HT1080 (cell line): ENCODE data around the gene SESN3. TPM values are rescaled to one million over a fixed set of nuclear protein-coding genes. Genes with fewer than 3 reads are reported as not detected.
"Not testable (repeated sequence)": the region's sequence is repeated elsewhere in the genome, so short reads cannot be mapped to it uniquely, and the experiment has no call there.

Experiments used
- DNase-seq: peaks from one replicate; pipeline ENCODE4 v3.0.0-alpha.2; 2015; ENCODE audit warnings: low read depth
- total RNA-seq: library from RNA; depleted of rRNA; stranded (reverse); fragments of >200 nt; shearing (Covaris generic); gene quantifications from 2 replicates; pipeline ENCODE4 v1.2.3, GENCODE V29; 2014

SESN3 gene
- total RNA-seq, 1 experiment from 2014 or later, result 1.5 TPM

DNA sequence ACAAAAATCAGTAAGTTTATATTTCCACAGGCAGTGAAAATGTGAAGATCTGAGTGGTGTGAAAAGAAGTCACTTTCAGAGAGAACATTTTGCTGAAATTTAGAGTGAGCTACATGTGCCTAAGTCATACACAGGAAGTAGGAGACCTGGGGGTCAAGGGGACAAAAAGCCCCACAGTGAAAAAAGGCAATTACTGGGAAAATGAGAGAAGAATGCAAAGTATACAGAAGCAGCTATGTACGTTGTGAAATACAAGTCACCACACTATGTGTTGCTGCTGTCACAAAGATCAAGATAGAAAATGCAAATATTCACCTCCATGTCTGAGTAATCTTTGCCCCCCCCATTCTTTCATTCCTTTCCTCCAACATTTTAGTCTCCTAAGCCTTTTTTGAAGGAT, 21.6 kb upstream of the SESN3 start:
- DNase-seq, result no peak

DNA sequence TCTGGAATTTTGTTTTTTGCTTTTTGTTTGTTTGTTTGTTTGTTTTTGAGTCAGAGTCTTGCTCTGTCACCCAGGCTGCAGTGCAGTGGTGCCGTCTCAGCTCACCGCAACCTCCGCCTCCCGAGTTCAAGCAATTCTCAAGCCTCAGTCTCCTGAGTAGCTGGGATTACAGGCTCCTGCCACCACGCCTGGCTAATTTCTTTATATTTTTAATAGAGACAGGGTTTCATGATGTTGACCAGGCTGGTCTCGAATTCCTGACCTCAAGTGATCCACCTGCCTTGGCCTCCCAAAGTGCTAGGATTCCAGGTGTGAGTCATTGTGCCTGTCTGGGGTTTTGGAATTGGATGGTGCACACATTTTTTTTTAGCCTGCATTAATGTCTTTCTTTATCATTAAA, 20.9 kb upstream of the SESN3 start:
- DNase-seq, result not testable (repeated sequence)

DNA sequence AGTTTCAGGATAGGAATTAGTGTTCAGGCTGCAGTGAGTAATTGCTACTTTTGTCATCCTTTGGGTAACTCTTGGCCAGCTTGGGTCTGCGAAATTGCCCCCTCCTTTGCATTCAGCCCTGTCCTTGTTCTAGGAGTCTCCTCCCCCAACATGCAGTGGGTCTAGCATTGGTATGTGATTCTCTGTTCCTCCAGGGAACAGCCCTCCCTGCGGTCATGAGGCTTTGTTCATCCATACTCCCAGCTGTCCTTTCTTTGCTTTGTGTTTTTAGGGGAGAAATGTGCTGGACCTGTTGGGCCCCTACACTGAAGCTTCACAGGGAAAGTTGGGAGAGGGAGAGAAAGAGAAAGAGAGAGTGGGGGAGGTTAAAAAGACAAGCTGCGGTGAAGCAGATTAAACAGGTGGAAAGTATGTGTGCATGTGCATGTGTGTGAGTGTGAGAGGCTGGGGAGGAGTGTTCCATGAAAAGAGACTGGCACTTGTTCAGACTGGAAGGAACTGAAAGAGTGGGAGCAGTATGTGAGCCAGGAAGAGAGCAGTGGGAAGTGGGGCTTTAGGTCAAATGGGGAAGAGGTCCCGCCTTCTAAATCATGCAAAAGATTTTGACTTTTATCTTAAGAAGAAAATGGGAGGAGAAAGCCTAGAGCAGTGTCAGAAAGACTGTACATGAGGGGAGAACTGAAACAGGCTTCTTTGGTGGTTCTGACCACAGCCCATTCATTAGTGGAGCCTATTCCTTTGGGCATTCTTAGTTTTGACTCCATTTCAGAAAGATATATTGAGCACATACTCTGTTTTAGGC, 17.9 kb upstream of the SESN3 start:
- no peak for DNase-seq

DNA sequence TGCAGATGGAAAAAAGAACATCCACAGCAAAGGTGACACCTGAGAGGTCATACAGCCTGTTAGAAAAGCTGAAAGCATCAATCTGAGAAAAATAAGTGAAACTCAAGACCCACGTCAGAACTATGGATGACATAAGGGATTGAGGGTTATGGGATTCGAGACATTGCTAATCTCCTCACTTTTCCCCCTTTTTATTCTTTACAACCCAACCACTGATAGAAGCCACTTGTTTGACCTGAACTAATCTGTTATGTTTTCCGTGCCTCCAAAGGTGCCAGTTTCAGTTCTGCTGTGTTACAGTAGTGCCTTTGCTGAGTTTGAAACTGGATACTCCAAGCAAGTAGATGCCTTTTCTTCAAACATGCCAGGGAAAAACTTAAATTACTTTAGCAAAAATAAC, 16.9 kb upstream of the SESN3 start:
- no peak for DNase-seq

DNA sequence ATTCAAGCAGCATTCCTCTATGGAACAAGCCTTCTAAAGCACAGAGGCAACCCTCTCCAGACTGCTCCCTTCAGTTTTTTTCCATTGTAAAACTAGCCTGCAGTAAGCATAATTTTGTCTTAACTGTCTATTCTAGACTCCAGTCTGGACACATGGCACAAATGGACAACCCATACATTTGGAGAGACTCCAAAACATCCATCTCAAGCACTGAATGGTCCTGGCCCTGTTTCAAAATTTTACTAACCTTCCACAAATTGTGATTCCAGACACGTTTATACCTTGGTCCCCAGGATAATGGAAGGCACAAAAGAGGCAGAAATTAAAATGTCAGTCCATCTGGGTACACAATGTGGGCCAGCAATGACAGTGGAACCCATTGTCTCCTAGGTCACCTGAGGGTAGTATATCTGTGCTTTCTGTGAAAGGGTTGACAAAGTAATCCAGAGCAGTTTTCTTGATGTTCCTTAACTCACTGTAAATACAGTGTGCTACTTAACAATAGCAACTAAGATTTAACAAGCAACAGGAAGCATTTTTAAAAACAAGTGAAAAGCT, 16.2 kb upstream of the SESN3 start:
- no peak for DNase-seq

DNA sequence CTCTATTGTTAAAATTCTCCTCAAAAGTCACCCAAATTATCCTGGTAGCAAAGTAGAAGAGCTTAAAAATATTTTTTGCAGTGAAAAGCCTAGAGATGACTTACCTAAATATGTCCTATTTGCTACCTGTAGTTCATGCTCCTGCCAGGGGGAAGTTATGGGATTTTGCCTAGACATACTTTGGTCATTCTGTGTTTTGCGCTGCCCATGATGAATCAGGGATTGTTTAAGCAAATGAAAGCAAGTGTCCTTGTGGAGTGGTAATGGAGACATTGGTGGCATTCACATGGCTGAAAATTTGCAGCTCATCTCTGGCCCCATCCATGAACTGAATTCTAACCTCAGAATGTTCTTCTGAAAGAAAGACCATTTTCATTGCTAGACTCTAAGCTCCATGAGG, 14.6 kb upstream of the SESN3 start:
- DNase-seq, result no peak

DNA sequence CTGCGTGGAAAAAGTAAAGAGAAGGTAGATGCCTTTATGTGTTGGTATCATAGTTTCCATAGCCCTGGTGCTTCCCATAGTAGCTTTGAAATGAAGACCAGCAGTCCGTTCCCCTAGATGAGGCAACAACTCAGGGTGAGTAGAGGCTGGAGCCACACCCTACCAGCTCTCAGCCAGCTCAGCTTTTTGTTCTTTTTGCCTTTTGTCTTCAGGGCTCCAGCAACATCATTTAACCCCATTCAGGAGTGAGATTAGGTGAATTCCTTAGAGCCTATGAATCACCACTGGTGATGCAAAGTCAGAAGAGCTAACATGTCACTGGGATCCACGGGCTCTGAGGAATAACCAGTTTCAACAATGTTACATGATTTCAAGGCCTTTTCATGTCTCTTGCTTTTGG, 14.0 kb upstream of the SESN3 start:
- peak; percentile 59 for DNase-seq

DNA sequence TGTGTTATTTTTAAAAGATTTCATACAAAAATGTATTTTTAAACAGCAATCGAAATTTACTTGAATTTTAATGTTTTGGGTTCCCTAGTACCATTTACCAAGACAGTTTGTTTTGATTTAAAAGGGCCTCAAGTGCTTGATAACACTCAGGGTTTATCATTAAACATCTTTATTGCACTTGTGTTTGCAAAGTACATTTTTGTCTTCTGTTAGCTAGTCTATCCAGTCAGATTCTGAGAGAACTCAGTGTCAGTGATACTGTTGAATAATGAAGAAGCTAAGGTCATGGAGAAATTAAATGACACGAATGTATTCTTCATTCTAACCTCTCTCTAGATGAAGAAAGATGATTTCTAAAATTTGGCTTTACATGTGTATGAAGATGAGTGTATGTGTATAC, 12.7 kb upstream of the SESN3 start:
- DNase-seq, result no peak

DNA sequence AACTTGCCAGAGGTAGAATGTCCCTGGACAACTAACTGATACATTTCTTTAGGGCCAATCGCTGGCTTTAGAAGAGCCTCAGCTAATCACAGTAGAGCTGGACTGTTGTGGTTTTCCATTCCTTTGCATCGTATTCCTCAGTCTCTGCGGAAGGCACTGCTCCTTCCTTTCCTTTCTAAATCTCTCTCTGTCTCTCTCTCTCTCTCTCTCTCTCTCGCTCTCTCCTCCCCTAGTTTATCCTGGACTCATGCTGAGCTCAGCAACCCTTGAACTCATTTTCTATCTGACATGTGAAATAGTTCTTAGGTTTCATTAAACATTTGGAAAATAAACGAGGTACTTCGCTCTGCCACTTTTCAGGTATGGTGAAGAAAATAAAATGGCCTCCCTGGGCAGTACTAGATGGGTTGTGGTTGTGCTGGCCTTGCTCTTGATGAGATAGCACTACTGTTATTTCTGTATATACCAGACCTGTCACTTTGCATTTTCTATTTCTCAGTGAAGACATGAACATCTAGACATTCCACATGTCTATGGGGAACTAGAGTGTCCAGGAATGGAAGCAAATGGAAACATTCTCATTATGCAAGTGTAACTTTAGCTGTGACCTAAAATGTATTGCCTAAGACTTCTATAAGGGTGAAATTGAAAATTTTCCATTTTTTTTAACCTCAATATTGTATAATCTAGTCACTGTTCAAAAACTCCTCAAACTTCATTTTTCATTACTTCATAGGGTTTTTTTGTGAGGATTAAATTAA, 12.0 kb upstream of the SESN3 start:
- no peak for DNase-seq

DNA sequence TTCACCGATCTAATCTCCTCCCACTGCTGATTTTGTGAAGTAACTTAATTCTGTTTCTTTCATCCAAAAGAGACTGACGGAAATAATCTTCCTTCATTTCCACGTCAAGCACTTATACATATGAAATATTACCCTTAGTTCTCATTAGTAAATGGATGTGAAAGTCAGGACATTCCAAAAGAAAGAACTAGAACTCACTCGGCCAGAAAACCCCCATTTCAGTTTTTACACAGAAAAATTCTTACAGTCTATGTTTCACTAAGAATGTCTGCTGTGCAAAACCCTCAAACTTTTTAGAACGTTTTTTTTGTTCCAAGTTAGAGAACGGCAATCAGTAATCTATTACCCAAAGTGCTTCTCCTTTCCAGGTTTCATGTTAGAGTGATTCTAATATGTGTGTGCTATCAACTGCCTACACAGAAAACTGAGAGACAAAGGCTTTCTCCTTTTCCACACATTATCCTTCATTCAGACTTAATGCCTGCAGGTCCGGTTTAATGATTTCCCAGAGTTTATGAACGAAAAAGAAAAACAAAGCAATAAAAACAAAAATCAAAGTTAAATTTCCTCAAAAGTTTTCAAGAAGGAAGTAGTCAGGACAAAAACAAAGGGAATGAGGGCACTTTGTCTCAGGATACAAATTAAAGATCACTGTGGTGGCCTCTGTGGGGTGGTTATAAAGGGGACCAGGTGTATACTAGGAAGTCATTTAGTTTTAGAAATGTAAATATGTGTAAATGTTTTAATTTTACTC, 11.3 kb upstream of the SESN3 start:
- DNase-seq, result no peak

DNA sequence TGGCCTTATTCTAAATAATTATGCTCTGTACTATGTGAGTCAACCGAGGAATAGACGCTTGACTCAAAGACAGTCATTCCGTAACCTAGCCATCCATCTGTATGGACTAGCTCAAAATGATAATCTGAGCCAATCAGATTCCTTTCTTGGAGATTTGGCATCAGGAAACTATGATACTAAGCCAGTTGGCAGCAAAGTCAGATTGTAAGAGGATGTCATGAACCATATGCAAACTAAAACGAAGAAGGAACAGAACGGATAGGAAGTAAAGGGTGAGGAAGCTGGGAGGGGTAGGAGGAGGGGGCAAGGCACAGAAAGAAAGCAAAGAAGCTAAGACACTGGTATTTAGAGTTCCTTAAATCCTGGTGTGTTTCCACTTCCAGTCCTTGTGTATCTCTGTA, 10.7 kb upstream of the SESN3 start:
- no peak for DNase-seq

DNA sequence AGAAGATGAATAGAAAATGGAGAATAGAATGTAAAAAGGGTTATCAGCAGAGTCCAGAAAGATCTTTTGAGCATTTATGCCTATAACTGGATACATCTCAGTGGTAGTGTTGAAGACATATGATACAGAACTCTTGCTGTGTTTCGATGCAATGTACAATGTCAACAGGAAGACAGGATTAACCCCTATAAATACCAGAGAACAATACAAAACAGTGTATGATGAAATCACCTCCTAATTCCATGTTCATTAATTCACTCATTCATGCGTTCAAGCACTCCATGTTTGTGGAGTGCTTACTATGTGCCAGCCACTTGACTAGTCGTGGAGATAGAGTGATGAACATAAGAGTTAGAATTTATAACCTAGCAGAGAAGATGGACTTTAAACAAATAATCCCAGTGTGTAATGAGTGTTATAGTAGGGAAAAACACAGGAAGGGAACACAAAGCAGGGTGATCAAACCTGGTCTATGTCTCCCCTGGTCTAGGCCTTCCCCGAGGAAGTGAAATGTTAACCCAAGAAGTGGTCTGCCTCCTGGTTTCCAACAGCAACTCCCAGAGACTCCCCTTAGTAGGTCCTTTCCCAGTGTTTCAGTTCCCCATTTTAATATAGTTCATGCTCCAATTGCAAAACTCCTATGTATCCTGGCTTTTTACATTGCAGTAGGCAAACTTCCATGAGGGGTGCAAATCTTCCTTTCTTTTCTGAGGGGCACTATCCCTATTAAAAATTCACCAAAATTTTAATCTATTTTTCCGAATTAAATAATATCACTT, 9.1 kb upstream of the SESN3 start:
- DNase-seq, result no peak

DNA sequence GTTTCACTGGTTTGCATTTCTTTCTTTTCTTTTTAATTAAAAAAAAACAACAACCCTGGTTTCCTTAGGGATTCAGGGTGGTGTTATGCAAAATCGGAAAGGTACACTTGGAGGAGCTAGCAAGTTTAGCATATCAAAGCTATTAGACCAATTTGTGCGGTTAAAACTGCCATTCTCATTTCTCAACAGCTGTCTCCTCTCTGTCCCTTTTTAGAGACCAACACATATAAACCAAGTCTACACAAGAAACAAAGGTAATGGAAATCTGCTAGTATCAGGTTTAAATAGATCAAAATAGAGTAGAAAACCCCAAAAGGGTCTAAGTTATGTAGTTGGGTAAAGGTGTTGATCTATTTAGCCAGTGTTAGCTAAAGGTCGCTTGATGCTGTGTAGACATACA, 1.7 kb upstream of the SESN3 start:
- no peak for DNase-seq

DNA sequence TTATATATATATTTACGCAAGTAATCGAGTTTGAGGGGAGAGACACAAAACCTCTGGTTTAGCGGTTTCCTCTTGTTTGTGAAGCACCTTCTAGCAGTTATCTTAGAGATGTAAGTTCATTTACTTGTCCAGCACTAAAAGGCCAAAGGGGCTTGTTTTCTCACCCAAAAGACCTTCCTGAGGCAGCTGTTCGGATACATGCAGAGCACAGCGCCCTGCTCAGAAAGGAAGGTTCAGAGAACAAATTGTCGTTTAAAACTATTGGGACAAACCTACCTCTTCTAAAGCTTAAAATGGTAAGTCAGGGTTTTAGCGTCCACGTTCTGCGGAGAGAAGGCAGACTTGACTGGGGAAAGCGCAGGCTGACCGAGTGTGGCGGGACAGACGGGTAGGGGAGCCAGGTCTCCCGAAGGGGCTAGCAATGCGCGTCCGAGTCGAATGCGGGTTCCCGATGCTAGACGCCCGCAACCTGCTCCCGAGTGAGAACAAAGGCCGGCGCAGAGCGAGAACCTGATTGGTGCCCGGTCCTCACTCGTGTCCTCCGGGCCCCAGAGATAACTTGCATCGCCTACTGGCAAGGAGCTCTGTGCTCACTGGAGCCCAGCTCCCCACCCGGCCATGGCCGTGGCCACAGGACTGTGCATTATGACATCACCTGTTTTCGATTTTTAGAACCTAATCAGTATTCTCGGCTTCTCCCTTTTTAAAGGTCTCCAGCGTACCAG, 1.0 kb upstream of the SESN3 start:
- DNase-seq, result no peak

DNA sequence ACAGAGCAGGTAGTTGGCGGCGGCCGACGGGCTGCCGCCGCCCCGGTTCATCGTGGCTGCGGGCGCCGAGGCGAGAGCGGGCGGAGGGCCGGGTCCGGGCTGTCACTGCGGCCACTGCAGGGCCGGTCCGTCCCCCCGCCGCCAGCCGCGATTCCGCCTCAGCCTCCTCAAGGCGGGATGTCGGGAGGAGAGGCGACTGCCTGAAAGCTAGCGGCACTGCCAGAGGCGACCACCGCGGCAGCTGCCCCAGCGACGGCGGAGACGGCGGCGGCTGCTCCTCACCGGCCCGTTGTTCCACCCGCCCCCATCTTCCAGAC, 234 bp downstream of the SESN3 start:
- DNase-seq, result no peak

DNA sequence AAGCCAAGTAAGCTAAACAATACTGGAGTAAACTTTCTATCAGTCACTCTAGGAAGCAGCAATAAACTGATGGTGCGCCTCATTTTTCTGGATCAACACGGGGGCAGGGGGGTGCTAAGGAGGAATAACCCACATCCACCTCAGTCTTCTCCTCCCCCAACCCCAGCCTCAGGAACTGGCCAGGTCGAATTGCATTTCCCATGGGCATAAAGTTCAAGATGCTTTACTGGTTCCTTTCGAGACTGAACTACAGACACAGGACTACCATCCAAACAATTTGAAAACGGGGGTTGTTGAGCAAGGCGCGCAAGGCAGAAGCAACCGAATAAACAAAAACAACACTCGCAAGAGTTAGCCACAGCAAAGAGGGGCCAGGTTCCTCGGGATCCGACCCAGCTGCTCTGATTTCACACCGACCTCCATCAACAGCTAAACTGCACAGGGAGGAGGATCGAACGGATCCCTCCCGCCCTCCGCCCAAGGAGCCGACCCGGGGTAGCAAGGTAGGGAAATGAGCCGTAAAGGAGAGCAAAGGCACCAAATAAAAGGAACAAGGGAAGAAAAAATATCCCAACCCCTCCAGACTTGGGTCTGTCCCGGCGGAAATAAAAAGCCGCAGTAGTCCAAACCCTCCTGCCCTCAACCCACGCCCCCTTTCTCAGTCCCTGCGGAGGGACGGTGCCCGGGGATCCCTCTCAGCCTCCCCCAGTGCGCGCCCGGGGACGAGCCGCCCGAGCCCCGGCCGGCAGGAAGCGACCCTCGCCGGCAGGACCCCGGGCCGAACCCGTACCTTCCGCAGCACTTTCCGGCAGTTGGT, 801 bp downstream of the SESN3 start:
- DNase-seq, result peak; percentile 10

DNA sequence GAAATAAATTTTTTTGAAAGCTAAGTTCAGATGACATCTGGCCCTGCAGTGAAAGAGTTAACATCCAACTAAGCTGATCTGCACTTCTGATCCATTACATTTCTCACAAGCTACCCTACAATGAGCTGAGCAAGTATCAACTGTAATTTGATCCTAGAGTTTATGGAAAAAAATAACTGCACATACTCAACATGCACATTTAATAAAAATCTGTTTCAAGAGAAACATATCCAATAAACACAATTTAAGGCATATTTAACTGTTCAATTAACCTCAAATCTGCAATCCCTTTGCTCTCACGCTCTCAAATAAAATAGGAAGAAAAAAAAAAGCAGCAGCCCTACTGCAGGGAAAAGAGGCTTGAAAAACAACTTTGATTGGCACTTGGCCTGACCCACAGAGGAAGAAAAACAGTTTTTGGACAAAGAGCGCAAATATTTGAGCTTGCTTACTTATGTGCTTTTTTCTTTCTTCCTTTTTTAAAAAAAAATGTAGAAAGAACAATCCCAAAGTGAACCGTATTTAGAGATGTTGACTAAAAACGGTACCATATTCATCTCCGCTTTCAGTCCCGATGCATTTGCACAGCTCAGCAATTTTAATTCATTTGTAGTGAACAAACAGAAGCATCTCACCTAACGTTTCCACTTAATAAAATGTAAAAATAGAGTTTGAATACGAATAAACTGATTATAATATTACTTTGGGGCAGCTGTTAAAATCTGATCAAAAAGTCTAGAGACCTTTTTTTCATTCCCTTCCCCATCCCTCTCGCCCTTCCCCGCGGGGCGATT, 1.6 kb downstream of the SESN3 start:
- DNase-seq, result peak; percentile 5

DNA sequence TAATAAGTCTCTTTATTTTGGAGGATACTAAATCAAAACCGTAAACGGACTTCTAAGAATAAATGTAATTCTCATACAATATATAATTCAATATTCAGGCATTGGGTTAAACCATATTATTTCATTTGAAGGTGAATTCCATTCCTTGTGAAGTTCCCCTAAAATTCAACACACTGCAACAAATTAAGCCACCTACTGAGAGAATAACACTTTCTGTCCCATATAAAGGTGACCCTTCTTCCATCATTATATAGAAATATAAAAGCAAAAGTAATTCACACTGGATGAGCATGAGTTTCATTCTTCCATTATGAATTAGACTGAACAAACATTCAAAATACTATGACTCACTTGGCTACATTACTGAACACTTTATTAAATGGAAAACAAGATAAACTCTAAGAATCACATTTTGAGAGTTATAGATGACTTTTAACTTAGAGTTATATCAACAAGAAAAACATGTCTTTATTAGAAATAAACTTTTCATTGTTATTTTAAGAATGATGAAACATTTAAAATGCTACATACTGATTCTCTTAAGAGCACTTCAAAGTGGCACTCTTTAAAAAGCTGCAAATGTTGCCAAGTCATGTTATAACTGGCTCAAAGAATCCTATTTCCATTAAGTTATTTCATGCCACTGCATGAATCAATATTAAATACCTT, 2.8 kb downstream of the SESN3 start:
- no peak for DNase-seq
